Suprapubic skin (tissue), 4 donors: ENCODE data around the gene FAF1. TPM values are rescaled to one million over a fixed set of nuclear protein-coding genes. Genes with fewer than 3 reads are reported as not detected.
A peak's percentile ranks its signal among the peaks of the same experiment; 100 is the strongest.
"Not testable (repeated sequence)": the region's sequence is repeated elsewhere in the genome, so short reads cannot be mapped to it uniquely, and the experiment has no call there.

Experiments used
- DNase-seq, 2 donors: peaks; one replicate each; pipeline ENCODE4 v3.0.0-alpha.2; 2019; ENCODE audit warnings: low spot score in 2 of 2
- H3K27ac ChIP-seq: fragments of 200-600 bp; sonication (generic); one replicate; pipeline ENCODE4 v1.5.1; 2019
- H3K27me3 ChIP-seq: fragments of 200-600 bp; sonication (generic); one replicate; pipeline ENCODE4 v1.5.1; 2019
- H3K36me3 ChIP-seq: fragments of 200-600 bp; sonication (generic); one replicate; pipeline ENCODE4 v1.5.1; 2019
- H3K4me1 ChIP-seq: fragments of 200-600 bp; sonication (generic); one replicate; pipeline ENCODE4 v1.5.1; 2019
- H3K4me3 ChIP-seq: fragments of 200-600 bp; sonication (generic); one replicate; pipeline ENCODE4 v1.5.1; 2019; ENCODE audit warnings: mild to moderate bottlenecking
- H3K9me3 ChIP-seq: fragments of 200-600 bp; sonication (generic); one replicate; pipeline ENCODE4 v1.5.1; 2019
- CTCF ChIP-seq, 2 donors: fragments of 200-600 bp in 1 of 2; fragments of 450-650 bp in 1 of 2; sonication (generic) in 1 of 2; IDR thresholded peaks; one replicate each; pipeline ENCODE4 v1.5.1; 2016 to 2019; ENCODE audit warnings: antibody characterized with exemption in 2 of 2, mild to moderate bottlenecking in 1 of 2, moderate library complexity in 1 of 2
- EP300 ChIP-seq: sonication (generic); formaldehyde crosslinking; IDR thresholded peaks from one replicate; pipeline ENCODE4 v1.6.1; 2017; ENCODE audit warnings: antibody characterized with exemption
- POLR2A ChIP-seq, 2 donors: fragments of 450-650 bp; IDR thresholded peaks; one replicate each; pipeline ENCODE4 v1.6.1; 2017; ENCODE audit warnings: antibody characterized with exemption in 2 of 2, mild to moderate bottlenecking in 2 of 2, moderate library complexity in 2 of 2
- POLR2AphosphoS5 ChIP-seq, 3 donors: sonication (generic); formaldehyde crosslinking; IDR thresholded peaks; one replicate each; pipeline ENCODE4 v1.6.1; 2017; ENCODE audit warnings: antibody characterized with exemption in 3 of 3
- WGBS: methylation state at CpG from one replicate; pipeline ENCODE4 v1.1.5; 2018; 5-methylcytosine and 5-hydroxymethylcytosine counted together
- total RNA-seq, 4 donors: library from RNA; depleted of rRNA; stranded (reverse); fragments of >200 nt; gene quantifications; one replicate each; pipeline ENCODE4 v1.1.0, GENCODE V29; 2016

FAF1 gene
- total RNA-seq, 4 donors from 2014 or later = 35.1 to 61.6 (median 45.4) TPM

GRCh38 chr1:50934838-50935237 lies 25.2 kb downstream of the FAF1 start:
- Histone ChIP-seq H3K27me3 (no peaks in the 10 kb centered on the region), H3K4me1 (no peaks in the 10 kb centered on the region), H3K4me3 (no peak overlapping the region), H3K9me3 (no peaks in the 10 kb centered on the region), H3K27ac (no peak overlapping the region), H3K36me3 (no peaks in the 10 kb centered on the region)
- DNase-seq = no peak
- TF ChIP-seq POLR2AphosphoS5 (IDR thresholded peaks at IDR 0.05) = no peak
- no peak for TF ChIP-seq POLR2A (IDR thresholded peaks at IDR 0.05)
- no peak for TF ChIP-seq CTCF (IDR thresholded peaks at IDR 0.05)
- no peak for TF ChIP-seq EP300

GRCh38 chr1:50933770-50934169 lies 26.3 kb downstream of the FAF1 start:
- not testable (repeated sequence) for H3K4me3 ChIP-seq, H3K27me3 ChIP-seq, DNase-seq, H3K36me3 ChIP-seq, H3K9me3 ChIP-seq, H3K4me1 ChIP-seq, H3K27ac ChIP-seq
- WGBS = 87% methylated on average over 3 of the region's 3 CpGs

GRCh38 chr1:50932043-50932442 lies 28.0 kb downstream of the FAF1 start:
- H3K9me3 ChIP-seq, H3K36me3 ChIP-seq, H3K27me3 ChIP-seq, H3K27ac ChIP-seq, H3K4me3 ChIP-seq, H3K4me1 ChIP-seq, DNase-seq: not testable (repeated sequence)
- WGBS = 89% methylated on average over 4 of the region's 4 CpGs

GRCh38 chr1:50930965-50931737 lies 28.9 kb downstream of the FAF1 start:
- TF ChIP-seq CTCF (IDR thresholded peaks at IDR 0.05) = no peak
- TF ChIP-seq EP300 = no peak
- no peak for TF ChIP-seq POLR2AphosphoS5 (IDR thresholded peaks at IDR 0.05)
- no peak for TF ChIP-seq POLR2A (IDR thresholded peaks at IDR 0.05)
- WGBS = 90% methylated on average over 6 of the region's 6 CpGs
- no peak overlapping the region for H3K4me3 ChIP-seq
- H3K36me3 ChIP-seq = peaks cover 4% of the 10 kb centered on the region
- no peak for DNase-seq
- H3K27ac ChIP-seq = no peak overlapping the region
- no peaks in the 10 kb centered on the region for H3K27me3 ChIP-seq
- H3K9me3 ChIP-seq = no peaks in the 10 kb centered on the region
- no peaks in the 10 kb centered on the region for H3K4me1 ChIP-seq

- Histone ChIP-seq H3K9me3 (no peaks in the 10 kb centered on the region), H3K4me3 (no peak overlapping the region), H3K4me1 (no peaks in the 10 kb centered on the region), H3K27ac (no peak overlapping the region), H3K36me3 (peaks cover 4% of the 10 kb centered on the region), H3K27me3 (no peaks in the 10 kb centered on the region)
- no peak for DNase-seq
- TF ChIP-seq POLR2AphosphoS5 (IDR thresholded peaks at IDR 0.05) = no peak
- no peak for TF ChIP-seq CTCF (IDR thresholded peaks at IDR 0.05)
- no peak for TF ChIP-seq EP300
- TF ChIP-seq POLR2A (IDR thresholded peaks at IDR 0.05) = no peak
Observed at GRCh38 chr1:50930193-50930592, 29.9 kb downstream of the FAF1 start.

GRCh38 chr1:50929376-50929958 lies 30.6 kb downstream of the FAF1 start:
- DNase-seq = no peak
- WGBS = 40% methylated on average over 2 of the region's 2 CpGs
- no peak overlapping the region for H3K4me3 ChIP-seq

More at GRCh38 chr1:50929376-50929958, 30.6 kb downstream of the FAF1 start:
- TF ChIP-seq EP300 (no peak), CTCF (IDR thresholded peaks at IDR 0.05) (peak; percentile 16 to 34)
- Histone ChIP-seq H3K36me3 (peaks cover 4% of the 10 kb centered on the region), H3K27ac (no peak overlapping the region), H3K4me1 (no peaks in the 10 kb centered on the region), H3K9me3 (no peaks in the 10 kb centered on the region), H3K27me3 (no peaks in the 10 kb centered on the region)
